PC-3 (cell line): Measurements from ENCODE around the gene DZIP1. TPM values are rescaled to one million over a fixed set of nuclear protein-coding genes. Genes with fewer than 3 reads are reported as not detected.

Experiments used
- ATAC-seq: fragments of 200-7000 bp; cut with Tn5 transposase; 2 replicates; pipeline ENCODE4 v1.9.1; 2020; ENCODE audit warnings: mild to moderate bottlenecking, moderate library complexity
- BruUV-seq: library from RNA; stranded (reverse); fragments of 400-500 nt; replicated peaks from 2 replicates; lab custom pipeline; 2021; lab: Mats Ljungman, UMichigan
- CTCF ChIA-PET: fragments of 300-600 bp; sonication (Branson Sonifier 250); formaldehyde crosslinking; loops from one replicate; lab custom pipeline; 2022; ENCODE audit warnings: antibody characterized with exemption; lab: Charles Lee
- POLR2A ChIA-PET: fragments of 300-600 bp; sonication (Branson Sonifier 250); formaldehyde crosslinking; loops from one replicate; lab custom pipeline; 2022; ENCODE audit warnings: antibody characterized with exemption; ENCODE audit not compliant: unreplicated experiment; lab: Charles Lee
- DNase-seq: peaks from one replicate; pipeline ENCODE4 v3.0.0-alpha.2; 2015
- H2AFZ ChIP-seq: fragments of 300-600 bp; sonication (generic); 2 replicates; pipeline ENCODE4 v1.6.0; 2016; ENCODE audit warnings: antibody characterized with exemption, low read length
- H3F3A ChIP-seq: fragments of 300-600 bp; sonication (generic); one replicate; pipeline ENCODE4 v1.6.0; 2017; ENCODE audit warnings: antibody characterized with exemption, low read length, control low read depth, mild to moderate bottlenecking; ENCODE audit not compliant: unreplicated experiment
- H3K27ac ChIP-seq: fragments of 300-600 bp; sonication (generic); 2 replicates; pipeline ENCODE4 v1.5.1; 2016; ENCODE audit warnings: mild to moderate bottlenecking, low read length
- H3K27me3 ChIP-seq: fragments of 300-600 bp; sonication (generic); 2 replicates; pipeline ENCODE4 v1.6.1; 2016; ENCODE audit warnings: low read length, mixed read lengths
- H3K36me3 ChIP-seq: fragments of 300-600 bp; sonication (generic); 2 replicates; pipeline ENCODE4 v1.6.1; 2016; ENCODE audit warnings: low read depth, mixed run types, low read length, mixed read lengths
- H3K4me1 ChIP-seq: fragments of 300-600 bp; sonication (generic); 2 replicates; pipeline ENCODE4 v1.5.1; 2016; ENCODE audit warnings: low read length; ENCODE audit not compliant: insufficient read depth
- H3K4me2 ChIP-seq: fragments of 300-600 bp; sonication (generic); 2 replicates; pipeline ENCODE4 v1.6.0; 2016; ENCODE audit warnings: low read length
- H3K4me3 ChIP-seq: fragments of 300-600 bp; sonication (generic); 2 replicates; pipeline ENCODE4 v1.5.1; 2016; ENCODE audit warnings: mild to moderate bottlenecking, low read length, mixed read lengths
- H3K79me2 ChIP-seq: fragments of 300-600 bp; sonication (generic); 2 replicates; pipeline ENCODE4 v1.6.1; 2017; ENCODE audit warnings: low read length, mixed read lengths
- H3K9ac ChIP-seq: fragments of 300-600 bp; sonication (generic); 2 replicates; pipeline ENCODE4 v1.6.0; 2016; ENCODE audit warnings: mild to moderate bottlenecking, low read length
- H3K9me2 ChIP-seq: fragments of 300-600 bp; sonication (generic); replicated peaks from 2 replicates; pipeline ENCODE4 v1.6.1; 2016; ENCODE audit warnings: mixed run types, low read length, mixed read lengths
- H3K9me3 ChIP-seq: fragments of 300-600 bp; sonication (generic); 2 replicates; pipeline ENCODE4 v1.6.1; 2016; ENCODE audit warnings: low read length, mixed read lengths
- H4K20me1 ChIP-seq: fragments of 300-600 bp; sonication (generic); 2 replicates; pipeline ENCODE4 v1.6.1; 2016; ENCODE audit warnings: low read length, mixed read lengths
- CTCF ChIP-seq: fragments of 300-600 bp; sonication (generic); conservative IDR thresholded peaks from 2 replicates; pipeline ENCODE4 v1.5.1; 2017; ENCODE audit warnings: antibody characterized with exemption, low read depth, mild to moderate bottlenecking, low read length
- EZH2 ChIP-seq: fragments of 300-600 bp; sonication (generic); IDR thresholded peaks from one replicate; pipeline ENCODE4 v1.6.1; 2017; ENCODE audit warnings: antibody characterized with exemption, mild to moderate bottlenecking, low read length; ENCODE audit not compliant: unreplicated experiment
- EZH2phosphoT487 ChIP-seq: fragments of 300-600 bp; sonication (generic); IDR thresholded peaks from 2 replicates; pipeline ENCODE4 v1.6.1; 2018; ENCODE audit warnings: mild to moderate bottlenecking, antibody characterized with exemption, low read length, borderline replicate concordance
- intact Hi-C: fragments of 100-400 bp; cut with micrococcal nuclease; formaldehyde crosslinking; loops from 2 replicates; pipeline ENCODE4 v1.9.0; 2023
- total RNA-seq: library from RNA; depleted of rRNA; stranded (reverse); fragments of >200 nt; gene quantifications from 2 replicates; pipeline ENCODE4 v1.2.3, GENCODE V29; 2014

The DZIP1 gene
- total RNA-seq, 1 experiment from 2014 or later = 3.5 TPM

GRCh38 chr13:95660981-95661581, 16.6 kb upstream of the DZIP1 start:
- TF ChIP-seq EZH2 (no peak), EZH2phosphoT487 (no peak), CTCF (peak; percentile 61)
- DNase-seq (peak; percentile 64), ATAC-seq (no peak)
- Histone ChIP-seq H3K27ac (no peak overlapping the region), H3K9ac (no peak overlapping the region), H3K9me3 (no peaks in the 10 kb centered on the region), H3K79me2 (no peaks in the 10 kb centered on the region), H3K4me1 (no peaks in the 10 kb centered on the region), H3K27me3 (no peaks in the 10 kb centered on the region), H3K36me3 (no peaks in the 10 kb centered on the region), H3K9me2 (no peaks in the 10 kb centered on the region), H3K4me2 (no peak overlapping the region), H2AFZ (no peak overlapping the region), H4K20me1 (no peaks in the 10 kb centered on the region), H3F3A (no peaks in the 10 kb centered on the region), H3K4me3 (no peak overlapping the region)
- BruUV-seq = no TSS peak
- POLR2A ChIA-PET = interaction anchor here (0.6 kb wide), 1 partner anchor 15 kb away, joined by 3 read pairs; no protein-coding TSS in a partner anchor
- intact Hi-C loops = loop anchor here (1.0 kb wide), 4 partner anchors 37 to 173 kb away; no protein-coding TSS in a partner anchor
- CTCF ChIA-PET = interaction anchor here (0.6 to 1.3 kb wide), 8 partner anchors 15 to 1472 kb away, joined by 3 to 22 read pairs (median 8); no protein-coding TSS in a partner anchor

- Histone ChIP-seq H4K20me1 (no peaks in the 10 kb centered on the region), H3K4me1 (no peaks in the 10 kb centered on the region), H2AFZ (no peak overlapping the region), H3K9me2 (no peaks in the 10 kb centered on the region), H3K9ac (no peak overlapping the region), H3F3A (no peaks in the 10 kb centered on the region), H3K4me2 (no peak overlapping the region), H3K79me2 (no peaks in the 10 kb centered on the region), H3K27me3 (no peaks in the 10 kb centered on the region), H3K9me3 (no peaks in the 10 kb centered on the region), H3K27ac (no peak overlapping the region), H3K4me3 (no peak overlapping the region), H3K36me3 (no peaks in the 10 kb centered on the region)
- intact Hi-C loops = no loop called here
- TF ChIP-seq CTCF (no peak), EZH2 (no peak), EZH2phosphoT487 (no peak)
- no TSS peak for BruUV-seq
- ChIA-PET POLR2A (no interaction called here), CTCF (no interaction called here)
- ATAC-seq (no peak), DNase-seq (no peak)
These were observed 15.0 kb upstream of the DZIP1 start for GRCh38 chr13:95659500-95659899.

GRCh38 chr13:95656386-95657015, 12.0 kb upstream of the DZIP1 start:
- H3K4me3 ChIP-seq = no peak overlapping the region
- CTCF ChIA-PET = no interaction called here
- H3K9ac ChIP-seq = no peak overlapping the region
- no peaks in the 10 kb centered on the region for H3K79me2 ChIP-seq
- H3K9me2 ChIP-seq = no peaks in the 10 kb centered on the region
- H3K27me3 ChIP-seq = no peaks in the 10 kb centered on the region
- H3K4me2 ChIP-seq = no peak overlapping the region
- H3K4me1 ChIP-seq = no peaks in the 10 kb centered on the region
- no peak for DNase-seq
- intact Hi-C loops = no loop called here
- no peak overlapping the region for H3K27ac ChIP-seq
- ATAC-seq = no peak
- no TSS peak for BruUV-seq
- no peaks in the 10 kb centered on the region for H4K20me1 ChIP-seq
- no peak overlapping the region for H2AFZ ChIP-seq
- TF ChIP-seq CTCF (no peak), EZH2 (no peak), EZH2phosphoT487 (no peak)
- POLR2A ChIA-PET = no interaction called here
- H3K36me3 ChIP-seq = no peaks in the 10 kb centered on the region
- no peaks in the 10 kb centered on the region for H3F3A ChIP-seq
- no peaks in the 10 kb centered on the region for H3K9me3 ChIP-seq
